HL-60/S4 treated with retinoic acid at 250 ng/mL for 4 days and 3 days (cell line): ENCODE data around the gene REEP1.

Experiments
- in situ Hi-C: fragments of 300-500 bp; cut with MboI; formaldehyde crosslinking; loops from 2 replicates; pipeline ENCODE4 v1.7.0; 2022; ENCODE audit warnings: low sequenced_read_pairs

The REEP1 gene

DNA sequence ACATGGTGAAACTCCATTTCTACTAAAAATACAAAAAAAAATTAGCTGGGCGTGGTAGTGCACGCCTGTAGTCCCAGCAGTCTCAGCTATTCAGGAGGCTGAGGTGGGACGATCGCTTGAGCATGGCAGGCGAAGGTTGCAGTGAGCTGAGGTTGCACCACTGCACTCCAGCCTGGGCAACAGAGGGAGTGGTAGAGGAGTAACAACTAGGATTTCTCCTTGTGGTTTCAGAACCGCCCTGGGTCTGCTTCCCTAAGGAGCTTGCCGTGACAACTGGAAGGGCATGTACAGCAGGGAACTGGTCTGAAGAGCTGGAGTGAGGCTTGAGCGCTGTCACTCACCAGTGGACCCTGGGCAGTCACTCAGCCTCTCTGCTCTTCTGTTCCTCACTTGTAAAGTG lies 29.1 kb downstream of the REEP1 start:
- in situ Hi-C loops = no loop called here

DNA sequence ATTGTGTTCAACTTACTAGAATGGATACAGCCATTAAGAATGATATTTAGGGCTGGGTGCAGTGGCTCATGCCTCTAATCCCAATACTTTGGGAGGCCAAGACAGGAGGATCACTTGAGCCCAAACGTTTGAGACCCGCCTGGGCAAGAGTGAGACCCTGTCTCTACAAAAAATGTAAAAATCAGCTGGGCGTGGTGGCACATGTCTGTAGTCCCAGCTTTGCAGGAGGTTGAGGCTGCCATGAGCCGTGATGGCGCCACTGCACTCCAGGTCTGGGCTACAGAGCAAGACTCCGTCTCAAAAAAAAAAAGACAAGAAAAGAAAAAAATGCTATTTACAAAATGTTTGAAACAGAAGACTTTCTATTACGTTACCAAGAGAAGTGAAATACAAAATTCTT lies 30.0 kb downstream of the REEP1 start:
- in situ Hi-C loops = no loop called here

DNA sequence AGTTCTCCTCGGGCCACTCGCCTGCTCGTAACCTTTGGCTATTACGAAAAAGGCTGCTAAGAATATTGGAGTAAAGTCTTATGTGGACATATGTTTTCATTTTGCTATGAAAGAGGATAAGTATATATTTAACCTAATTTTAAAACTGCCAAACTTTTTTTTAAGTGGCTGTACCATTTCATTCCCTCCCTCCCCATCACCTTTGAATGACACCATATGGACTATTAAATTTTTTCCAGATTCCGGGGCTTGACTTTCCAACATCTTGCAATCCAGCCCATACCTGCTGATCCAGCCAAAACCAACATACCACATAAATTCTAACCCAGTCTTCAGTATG lies 31.5 kb downstream of the REEP1 start:
- in situ Hi-C loops = no loop called here

DNA sequence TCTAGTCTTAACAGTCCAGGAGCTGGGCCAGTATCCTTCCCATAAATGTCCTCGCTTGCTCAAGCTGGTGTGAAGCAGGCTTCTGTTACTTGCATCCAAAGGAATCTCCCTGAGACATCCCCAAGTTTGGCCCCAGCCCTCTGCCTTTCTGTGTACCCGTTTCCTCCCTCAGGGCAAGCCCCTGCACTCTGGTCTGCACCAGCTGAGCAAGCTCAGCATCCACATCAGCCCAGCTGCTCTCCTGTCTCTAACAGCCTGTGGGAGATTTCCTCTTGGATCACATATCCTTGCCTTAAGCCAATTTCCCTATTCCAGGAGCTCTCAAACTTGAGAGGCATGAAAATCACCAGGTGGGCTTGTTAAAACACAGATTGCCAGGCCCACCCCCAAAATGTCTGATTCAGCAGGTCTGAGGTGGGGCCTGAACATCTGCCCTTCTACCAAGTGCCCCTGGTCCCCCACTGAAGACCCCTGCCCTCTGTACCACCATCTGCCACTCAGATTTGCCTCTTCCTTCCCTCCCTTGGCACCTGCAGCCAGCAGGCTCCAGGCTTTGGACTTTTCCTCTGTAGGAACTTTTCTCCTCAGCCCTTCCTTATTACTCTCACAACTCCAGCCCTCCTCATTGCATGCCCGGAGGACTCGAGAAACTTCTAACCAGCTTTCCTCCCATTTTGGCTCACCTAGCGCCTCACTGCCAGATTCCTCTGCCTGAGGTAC lies 32.1 kb downstream of the REEP1 start:
- in situ Hi-C loops = no loop called here

DNA sequence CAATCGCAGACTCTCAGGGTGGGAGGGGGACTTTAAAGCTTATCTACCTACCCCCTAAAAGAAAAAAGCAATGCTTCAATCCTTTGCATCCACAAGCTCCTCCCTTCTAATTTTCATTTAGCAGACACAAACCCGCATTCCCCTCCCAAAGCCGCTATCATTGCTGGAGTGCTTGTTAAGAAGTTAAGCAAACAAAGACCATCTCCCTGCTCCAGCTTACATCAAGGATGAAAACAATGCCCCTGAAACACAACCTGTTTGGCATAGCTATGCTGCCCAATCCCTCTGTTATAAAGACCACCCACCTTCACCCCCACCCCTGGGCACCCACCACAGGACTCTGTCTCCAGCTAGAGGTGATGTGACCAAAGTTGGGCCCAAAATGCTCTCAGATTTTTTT lies 33.0 kb downstream of the REEP1 start:
- in situ Hi-C loops = no loop called here

DNA sequence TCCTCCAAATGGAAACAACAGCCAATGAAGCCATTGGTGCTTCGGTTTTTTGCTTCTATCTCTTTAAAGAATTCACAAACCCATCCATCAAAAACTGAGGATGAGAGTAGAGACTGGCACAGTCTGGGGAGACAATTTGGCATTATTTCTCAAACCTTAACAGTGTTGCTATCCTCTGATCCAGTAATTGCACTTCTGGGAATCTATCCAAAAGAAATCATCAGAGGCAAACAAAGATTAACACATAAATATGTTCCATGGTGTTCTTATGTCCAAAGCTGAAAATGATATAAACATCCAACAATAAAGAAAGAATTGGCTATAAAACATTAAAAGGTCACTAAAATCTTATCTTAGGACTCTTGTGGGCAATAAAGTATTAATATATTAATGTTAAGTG lies 35.1 kb downstream of the REEP1 start:
- in situ Hi-C loops = no loop called here

DNA sequence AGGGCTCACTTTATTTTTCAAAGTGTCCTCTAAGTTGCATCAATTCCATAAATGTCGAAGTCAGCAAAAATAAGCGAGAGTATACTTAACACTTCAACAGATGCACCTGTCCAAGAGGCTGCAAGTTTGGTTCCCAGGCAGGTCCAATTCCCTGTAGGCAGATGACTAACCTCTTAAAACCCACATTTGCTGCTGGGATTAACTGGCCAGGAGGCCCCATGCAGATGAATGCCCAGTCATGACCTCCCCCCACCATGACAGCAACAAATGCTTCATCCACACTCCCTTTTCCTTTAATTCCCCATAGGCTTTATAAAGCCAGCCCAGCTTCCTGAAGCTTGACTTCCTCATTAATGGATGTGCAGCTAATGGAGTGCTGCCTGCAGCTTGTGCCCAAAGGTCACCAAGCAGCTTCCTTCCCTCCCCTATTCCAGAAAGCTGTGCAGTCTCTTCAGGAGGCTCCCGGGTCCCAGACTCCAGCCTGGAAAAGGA lies 35.7 kb downstream of the REEP1 start:
- in situ Hi-C loops = no loop called here

DNA sequence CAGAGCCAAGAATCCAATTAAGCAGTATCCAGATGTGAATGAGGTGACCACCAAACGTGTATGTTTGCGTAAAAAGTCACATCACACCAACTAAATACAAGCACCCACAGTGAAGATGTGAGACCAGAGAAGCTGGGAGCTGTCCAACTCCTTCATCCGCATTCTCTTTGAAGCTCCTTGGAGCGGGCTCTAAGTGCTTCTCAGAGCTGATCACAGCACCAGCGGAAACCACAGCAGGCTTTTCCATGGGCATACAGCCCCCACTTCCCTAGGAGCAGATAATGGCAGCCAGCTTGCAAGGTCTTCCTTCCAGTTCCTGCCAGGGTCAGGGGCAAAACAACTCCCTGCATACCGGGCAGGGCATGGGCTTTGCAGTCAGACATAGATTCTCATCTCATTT lies 36.4 kb downstream of the REEP1 start:
- in situ Hi-C loops = no loop called here

DNA sequence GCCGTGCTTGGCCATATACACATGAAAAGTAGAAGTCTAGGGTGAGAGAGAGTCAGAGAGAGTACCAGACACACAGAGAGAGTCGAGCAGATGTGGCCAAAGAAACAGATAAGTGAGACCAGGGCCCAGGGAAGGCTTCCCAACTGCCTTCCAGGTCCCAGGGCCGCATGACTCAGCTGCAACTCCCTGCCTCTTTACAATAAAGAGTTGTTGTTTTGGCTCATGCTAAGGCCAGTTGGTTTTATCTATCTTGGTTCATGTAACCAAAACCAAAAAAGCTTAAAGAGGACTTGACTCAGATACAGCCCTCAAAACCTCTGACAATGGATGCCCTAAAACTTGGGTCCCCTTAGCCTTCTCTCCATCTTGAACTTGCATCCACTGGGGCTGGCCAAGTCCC lies 36.9 kb downstream of the REEP1 start:
- in situ Hi-C loops = no loop called here

DNA sequence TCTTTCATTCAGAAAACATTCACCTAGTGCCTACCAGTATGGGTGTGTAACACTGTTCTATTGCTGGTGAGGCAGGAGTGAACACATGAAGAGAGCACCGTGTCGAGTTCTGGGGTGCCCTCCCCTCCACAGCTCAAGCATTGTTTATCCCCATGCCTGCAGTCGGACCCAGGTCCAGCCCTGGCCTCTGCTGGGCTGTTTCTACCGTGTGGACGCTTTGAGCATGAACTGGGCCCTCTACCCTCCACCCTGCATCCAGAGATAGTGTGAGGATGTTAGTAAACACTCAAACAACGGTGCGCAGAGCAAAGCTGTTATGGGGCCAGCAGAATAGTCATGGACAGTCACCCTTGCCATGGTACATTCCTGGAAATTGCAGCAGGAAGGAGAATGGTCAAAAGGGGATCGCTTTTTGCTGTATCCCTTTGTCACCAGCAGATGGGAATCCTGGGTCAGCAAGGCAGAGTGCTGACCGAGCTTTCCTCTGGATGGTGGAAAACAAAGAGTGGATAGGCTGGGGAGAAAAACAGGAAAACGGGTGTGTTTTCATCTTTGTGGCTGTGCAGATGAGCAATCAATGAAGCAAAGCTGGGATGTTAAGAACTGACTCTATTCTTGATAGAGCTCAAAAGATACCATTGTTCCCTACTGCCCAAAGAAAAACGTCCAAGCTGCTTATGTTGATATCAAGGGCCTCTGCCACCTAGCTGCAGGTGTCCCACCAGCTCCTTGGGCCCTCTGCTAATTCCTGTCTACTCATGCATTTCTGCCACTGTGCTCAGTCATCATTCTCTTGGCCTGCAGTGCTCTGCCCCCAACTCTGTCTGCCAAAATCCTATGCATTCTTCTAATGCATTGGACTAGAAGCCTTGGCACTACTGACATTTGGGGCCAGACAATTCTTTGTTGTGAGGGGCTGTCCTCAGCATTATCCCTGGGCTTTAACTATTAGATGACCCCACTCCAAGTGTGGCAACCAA lies 38.7 kb downstream of the REEP1 start:
- in situ Hi-C loops = no loop called here

DNA sequence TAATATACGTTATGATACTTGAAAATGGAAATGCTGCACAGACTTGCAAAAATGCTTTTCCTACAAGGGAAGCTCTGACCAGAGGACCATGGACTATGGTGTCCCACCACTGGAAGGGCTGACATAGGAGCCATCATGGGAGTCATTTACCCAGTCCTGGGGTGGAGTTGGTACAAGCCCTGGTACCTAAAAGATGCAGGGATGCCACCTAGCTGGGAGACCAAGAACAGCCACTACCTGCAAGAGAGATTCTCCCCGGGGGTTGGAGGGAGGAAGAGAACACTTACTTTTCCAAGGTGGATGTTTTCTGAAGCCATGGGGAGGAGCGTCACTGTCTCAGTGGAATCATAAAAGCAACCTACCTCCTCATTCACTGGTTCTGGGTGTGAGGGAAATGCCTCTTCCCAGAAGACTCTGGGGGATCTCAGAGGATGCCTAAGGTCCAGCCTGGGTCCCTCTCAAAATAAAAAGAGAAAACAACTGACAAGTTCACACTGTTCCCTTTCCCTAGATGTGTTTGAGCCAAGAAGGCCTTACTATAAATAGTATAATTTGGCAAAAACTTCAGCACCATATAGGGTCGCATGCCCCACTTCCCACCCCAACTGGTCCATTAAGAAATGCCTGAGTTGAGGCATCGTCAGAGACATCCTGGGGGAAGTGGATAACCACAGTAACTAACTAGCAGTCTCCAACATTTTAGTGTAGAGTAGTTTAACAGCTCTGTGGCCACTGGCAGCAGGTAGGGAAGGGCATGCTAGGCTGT lies 39.9 kb downstream of the REEP1 start:
- in situ Hi-C loops = no loop called here

DNA sequence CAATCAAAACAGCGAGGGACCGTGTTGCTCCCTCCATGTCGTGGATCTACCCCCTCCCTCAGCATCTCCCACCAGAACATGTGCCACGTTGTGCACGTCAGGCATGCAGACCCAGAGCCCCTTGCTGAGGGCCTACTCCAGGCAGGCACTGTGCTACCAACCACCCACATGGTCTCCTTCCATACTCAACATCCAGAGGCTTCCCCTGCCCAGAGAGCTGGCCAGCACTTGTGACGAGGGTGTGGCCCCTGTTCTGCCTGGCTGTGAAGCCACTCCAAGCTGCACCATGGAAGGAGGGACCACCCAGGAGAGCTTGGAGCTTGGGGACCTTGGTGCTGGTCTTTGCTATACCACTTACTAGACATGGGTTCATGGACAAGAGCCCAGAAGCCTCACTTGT lies 40.5 kb downstream of the REEP1 start:
- in situ Hi-C loops = no loop called here

DNA sequence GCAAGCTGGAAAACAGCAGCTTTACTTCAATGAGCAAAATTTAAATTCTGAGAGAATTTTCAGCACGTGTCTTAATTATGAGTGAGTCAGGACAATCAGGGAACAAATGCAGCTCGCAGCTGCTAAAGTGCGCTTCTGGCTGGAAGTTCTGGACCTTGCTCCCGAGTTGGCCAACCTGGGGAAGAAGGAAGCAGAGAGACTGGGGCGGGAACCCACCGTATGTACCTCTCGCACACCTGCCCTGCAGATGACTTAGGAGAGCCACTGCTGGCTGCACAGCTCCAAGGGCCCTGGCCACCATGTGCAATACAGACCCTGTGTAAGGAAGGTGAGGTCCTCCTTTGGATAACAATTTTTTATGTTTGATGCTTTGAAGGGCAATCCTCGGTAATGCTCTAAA lies 42.4 kb downstream of the REEP1 start:
- in situ Hi-C loops = no loop called here

DNA sequence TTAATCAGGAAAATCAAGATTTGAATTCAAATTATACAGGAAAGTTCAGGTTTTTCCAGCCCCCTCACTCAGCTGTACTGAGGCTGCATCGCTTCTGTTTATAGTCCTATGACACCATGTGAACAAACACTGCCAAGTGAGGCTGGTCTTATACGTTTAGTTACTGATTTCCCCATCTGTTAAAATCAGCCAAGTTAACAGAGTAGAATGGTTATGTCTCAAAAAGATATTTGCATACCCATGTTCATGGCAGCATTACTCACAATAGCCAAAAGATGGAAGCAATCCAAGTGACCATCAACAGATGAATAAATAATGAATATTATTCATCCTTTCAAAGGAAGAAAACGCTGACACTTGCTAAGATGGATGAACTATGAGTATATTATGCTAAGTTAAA lies 43.8 kb downstream of the REEP1 start:
- in situ Hi-C loops = no loop called here

DNA sequence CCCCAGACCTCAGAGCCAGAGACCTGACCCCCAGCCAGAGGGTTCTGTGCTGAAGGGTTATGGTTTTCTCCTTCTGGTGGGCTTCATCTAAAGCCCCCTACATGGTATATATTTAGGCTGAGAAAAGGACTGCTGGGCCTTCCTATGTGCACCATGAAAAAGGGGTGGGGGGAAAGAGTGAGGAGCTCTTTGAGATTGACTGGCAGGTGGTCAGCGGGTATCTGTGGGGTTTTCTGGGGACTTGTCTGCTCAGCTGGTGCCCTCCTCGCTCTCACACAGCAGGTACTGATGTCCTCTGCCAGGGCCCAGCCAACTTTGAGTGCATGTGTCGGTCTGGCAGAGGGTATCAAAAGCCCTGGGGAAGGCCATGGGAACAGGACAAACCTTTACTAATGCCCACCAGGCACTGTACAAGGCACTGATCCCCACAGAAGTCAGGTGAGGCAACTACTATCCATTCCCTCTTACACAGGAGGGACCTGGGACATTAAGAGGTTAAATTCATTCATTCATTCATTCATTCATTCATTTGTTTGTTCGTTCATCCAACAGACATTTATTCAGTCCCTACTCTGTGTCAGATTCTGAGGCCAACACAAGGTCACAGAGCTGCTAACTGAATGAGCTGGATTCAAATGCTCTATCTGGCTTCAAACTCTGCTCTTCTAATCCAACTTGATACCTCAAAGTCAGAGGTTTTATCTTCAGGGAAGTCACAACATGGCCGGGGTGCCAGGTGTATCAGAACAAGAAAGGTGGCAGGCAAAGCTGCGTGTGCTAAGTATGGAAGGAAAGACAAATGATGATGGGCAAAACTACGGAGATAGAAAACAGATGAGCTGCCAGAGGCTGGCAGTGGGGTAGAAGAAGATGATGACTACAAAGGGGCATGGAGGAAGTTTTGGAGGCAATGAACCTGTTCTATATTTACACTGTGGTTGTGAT lies 44.6 kb downstream of the REEP1 start:
- in situ Hi-C loops = no loop called here

DNA sequence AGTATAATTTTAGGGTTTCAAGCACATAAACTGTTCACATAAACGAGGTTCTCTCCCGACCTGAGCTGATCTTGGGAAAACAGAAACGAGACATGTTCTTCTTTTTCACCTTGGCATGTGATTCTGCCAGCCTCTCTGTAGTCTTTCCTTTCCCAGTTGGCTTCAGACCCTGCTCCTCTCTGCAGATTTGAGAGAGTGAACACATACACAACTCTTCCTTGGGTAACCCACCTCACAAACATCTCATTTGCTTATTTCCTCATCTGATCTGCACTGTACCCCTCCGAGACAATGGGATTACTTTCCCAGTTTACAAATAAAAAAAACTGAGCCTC lies 46.1 kb downstream of the REEP1 start:
- in situ Hi-C loops = no loop called here

DNA sequence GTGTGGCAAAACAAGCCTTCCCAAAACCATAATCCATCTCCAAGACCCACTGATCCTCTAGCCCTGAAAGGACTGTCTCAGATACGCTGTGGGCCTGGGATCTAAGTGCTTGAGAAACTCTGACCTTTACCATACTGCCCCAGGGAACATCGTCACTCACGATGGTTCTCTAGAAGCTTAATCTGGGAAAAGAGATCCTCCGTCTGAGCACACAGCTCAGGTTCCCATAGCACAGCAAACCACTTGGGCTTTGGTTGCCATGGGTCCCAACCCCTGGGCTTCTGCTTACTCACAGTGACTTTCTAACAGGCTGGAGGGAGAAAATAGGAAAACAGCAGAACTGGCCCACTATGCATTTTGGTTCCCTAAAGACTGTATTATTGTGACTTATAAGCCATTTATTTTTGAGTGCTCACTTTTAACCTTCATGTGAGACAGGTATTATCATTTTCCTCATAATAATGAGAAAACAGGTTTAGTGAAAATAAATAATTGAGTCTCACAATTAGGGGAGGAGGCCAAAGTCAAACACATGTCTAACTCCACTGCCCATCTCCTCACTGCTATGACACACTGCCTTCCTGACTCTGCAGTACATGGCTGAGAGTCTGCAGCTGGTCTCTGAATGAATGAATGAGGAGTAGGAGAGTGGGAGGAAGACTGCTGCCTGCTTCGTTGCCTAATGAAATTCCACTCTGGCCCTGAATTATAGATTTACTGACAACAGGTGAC lies 46.7 kb downstream of the REEP1 start:
- in situ Hi-C loops = no loop called here

DNA sequence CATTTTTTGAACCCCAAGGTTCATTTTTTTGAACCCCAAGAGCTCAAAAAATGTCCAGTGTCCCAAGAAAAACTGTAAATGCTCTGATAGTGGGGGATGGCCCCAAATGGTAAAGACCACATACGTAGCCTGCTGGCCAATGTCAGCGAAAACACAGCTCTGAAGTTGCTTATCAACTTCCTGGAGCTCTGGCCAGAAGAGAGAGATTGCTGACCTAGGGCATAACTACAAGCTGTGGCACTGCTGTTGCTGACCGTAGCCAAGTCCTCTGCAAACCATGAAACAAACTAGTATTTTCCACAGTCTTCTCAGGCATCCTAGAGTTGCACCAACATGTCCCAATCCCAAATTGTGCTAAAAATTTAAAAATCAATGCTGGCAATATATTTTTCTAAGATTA lies 50.9 kb downstream of the REEP1 start:
- in situ Hi-C loops = no loop called here

DNA sequence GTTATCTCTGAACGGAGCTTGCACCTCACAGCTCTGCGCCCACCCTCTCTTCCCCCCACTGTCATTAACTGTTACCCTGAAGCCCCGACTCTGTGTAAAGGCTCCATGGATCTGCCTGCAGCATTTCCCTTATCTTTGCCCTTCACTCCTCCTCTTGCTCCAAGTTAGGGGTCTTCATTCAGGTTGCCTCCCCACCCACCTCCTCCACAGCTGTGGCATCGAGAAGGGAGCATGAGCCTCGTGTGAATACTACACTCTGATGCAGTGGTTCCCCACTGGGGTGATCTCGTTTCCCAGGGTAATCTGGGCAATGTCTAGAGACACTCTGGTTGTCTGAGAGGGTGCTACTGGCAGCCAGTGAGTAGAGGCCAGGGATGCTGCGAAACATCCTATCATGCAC lies 51.4 kb downstream of the REEP1 start:
- in situ Hi-C loops = no loop called here

DNA sequence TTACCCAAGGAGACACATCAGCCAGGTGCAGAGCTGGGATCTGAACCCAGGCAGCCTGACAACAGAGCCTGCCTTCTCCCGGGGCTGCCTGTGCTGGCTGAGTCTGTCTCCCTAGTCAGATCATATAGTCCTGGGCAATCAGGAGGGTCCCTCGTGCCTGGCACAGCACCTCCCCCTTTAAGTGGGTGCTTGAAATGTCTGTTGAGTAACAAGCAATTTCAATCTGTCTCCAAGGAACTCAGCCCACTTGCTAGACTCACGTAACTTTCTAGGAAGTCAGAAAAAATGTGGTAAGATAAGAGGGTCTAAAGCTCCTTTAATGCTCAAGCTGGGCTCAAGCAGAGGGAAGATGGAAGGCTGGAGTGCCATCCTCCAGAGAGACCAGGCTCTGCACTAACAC lies 51.9 kb downstream of the REEP1 start:
- in situ Hi-C loops = no loop called here
